ENCODE data around the gene CCDC90B.
"Not testable (repeated sequence)": the region's sequence is repeated elsewhere in the genome, so short reads cannot be mapped to it uniquely, and the experiment has no call there.

DNA sequence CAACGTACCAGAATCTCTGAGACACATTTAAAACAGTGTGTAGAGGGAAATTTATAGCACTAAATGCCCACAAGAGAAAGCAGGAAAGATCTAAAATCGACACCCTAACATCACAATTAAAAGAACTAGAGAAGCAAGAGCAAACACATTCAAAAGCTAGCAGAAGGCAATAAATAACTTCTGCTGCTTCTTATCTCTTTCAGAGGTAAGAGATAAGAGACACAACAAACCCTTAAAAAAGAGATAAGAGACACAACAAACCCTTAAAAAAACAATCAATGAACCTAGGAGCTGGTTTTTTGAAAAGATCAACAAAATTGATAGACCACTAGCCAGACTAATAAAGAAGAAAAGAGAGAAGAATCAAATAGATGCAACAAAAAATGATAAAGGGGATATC, 17.1 kb downstream of the CCDC90B start:
- not testable (repeated sequence) for TF ChIP-seq YY1 (IDR thresholded peaks at IDR 0.05; ENCODE audit: insufficient read depth, insufficient read length); ZNF274 (IDR thresholded peaks at IDR 0.05; ENCODE audit: low read depth, low read length); SUZ12 (IDR thresholded peaks at IDR 0.05; ENCODE audit: extremely low read depth, insufficient read depth, insufficient read length)
